PC-9 (cell line): Measurements from ENCODE around the gene SCP2. TPM values are rescaled to one million over a fixed set of nuclear protein-coding genes. Genes with fewer than 3 reads are reported as not detected.

Experiments
- BruUV-seq: library from RNA; stranded (reverse); fragments of 400-500 nt; replicated peaks from 2 replicates; lab custom pipeline; 2021; lab: Mats Ljungman, UMichigan
- CTCF ChIA-PET: fragments of 300-600 bp; sonication (Branson Sonifier 250); formaldehyde crosslinking; loops from one replicate; lab custom pipeline; 2022; ENCODE audit warnings: antibody characterized with exemption; lab: Charles Lee
- POLR2A ChIA-PET: fragments of 300-600 bp; sonication (Branson Sonifier 250); formaldehyde crosslinking; loops from one replicate; lab custom pipeline; 2022; ENCODE audit warnings: antibody characterized with exemption; ENCODE audit not compliant: unreplicated experiment; lab: Charles Lee
- DNase-seq, 2 experiments: peaks; one replicate each; pipeline versions ENCODE4 v3.0.0 to v3.0.0-alpha.2; 2015 to 2022; ENCODE audit warnings: mixed read lengths in 1 of 2
- H2AFZ ChIP-seq: fragments of 200-600 bp; sonication (generic); 2 replicates; pipeline ENCODE4 v1.8.1; 2017; ENCODE audit warnings: antibody characterized with exemption
- H3F3A ChIP-seq: fragments of 200-600 bp; sonication (generic); 2 replicates; pipeline ENCODE4 v1.8.1; 2017; ENCODE audit warnings: antibody characterized with exemption, mild to moderate bottlenecking, low read depth; ENCODE audit not compliant: insufficient read depth
- H3K27ac ChIP-seq: fragments of 200-600 bp; sonication (generic); 2 replicates; pipeline ENCODE4 v1.6.1; 2016; ENCODE audit warnings: mixed run types
- H3K27me3 ChIP-seq: fragments of 200-600 bp; sonication (generic); 2 replicates; pipeline ENCODE4 v1.6.1; 2016; ENCODE audit warnings: low read depth, mixed run types; ENCODE audit not compliant: insufficient read depth
- H3K36me3 ChIP-seq: fragments of 200-600 bp; sonication (generic); 2 replicates; pipeline ENCODE4 v1.6.1; 2016; ENCODE audit warnings: low read depth, mixed run types
- H3K4me1 ChIP-seq: fragments of 200-600 bp; sonication (generic); replicated peaks from 2 replicates; pipeline ENCODE4 v1.6.1; 2016; ENCODE audit warnings: mixed run types; ENCODE audit not compliant: insufficient read depth
- H3K4me2 ChIP-seq: fragments of 200-600 bp; sonication (generic); 2 replicates; pipeline ENCODE4 v1.6.1; 2017; ENCODE audit warnings: mixed run types
- H3K4me3 ChIP-seq: fragments of 200-600 bp; sonication (generic); 2 replicates; pipeline ENCODE4 v1.6.1; 2016; ENCODE audit warnings: mixed run types
- H3K79me2 ChIP-seq: fragments of 200-600 bp; sonication (generic); 2 replicates; pipeline ENCODE4 v1.6.1; 2017; ENCODE audit warnings: low read depth, mixed run types
- H3K9me2 ChIP-seq: fragments of 200-600 bp; sonication (generic); 2 replicates; pipeline ENCODE4 v1.8.1; 2017; ENCODE audit warnings: mild to moderate bottlenecking; ENCODE audit not compliant: insufficient read depth
- H3K9me3 ChIP-seq: fragments of 200-600 bp; sonication (generic); 2 replicates; pipeline ENCODE4 v1.8.1; 2016; ENCODE audit warnings: low read depth; ENCODE audit not compliant: insufficient read depth
- H4K20me1 ChIP-seq: fragments of 200-600 bp; sonication (generic); 2 replicates; pipeline ENCODE4 v1.8.1; 2017; ENCODE audit not compliant: insufficient read depth
- CTCF ChIP-seq: fragments of 200-600 bp; sonication (generic); conservative IDR thresholded peaks from 2 replicates; pipeline ENCODE4 v1.6.1; 2017; ENCODE audit warnings: mixed run types, antibody characterized with exemption, mild to moderate bottlenecking, moderate library complexity
- EZH2 ChIP-seq: fragments of 200-600 bp; sonication (generic); IDR thresholded peaks from 2 replicates; pipeline ENCODE4 v1.8.0; 2017; ENCODE audit warnings: antibody characterized with exemption, low read depth
- intact Hi-C: fragments of 100-400 bp; cut with micrococcal nuclease; formaldehyde crosslinking; loops from one replicate; pipeline ENCODE4 v1.10.0; 2022; ENCODE audit not compliant: unreplicated experiment
- total RNA-seq: library from RNA; stranded (reverse); gene quantifications from 2 replicates; pipeline ENCODE4 v1.2.3, GENCODE V29; 2021

The SCP2 gene
- total RNA-seq, 1 experiment from 2014 or later: 87.8 TPM

- ChIA-PET POLR2A (no interaction called here), CTCF (no interaction called here)
- no peak for DNase-seq
- Histone ChIP-seq H3K27me3 (no peaks in the 10 kb centered on the region), H3K9me2 (no peaks in the 10 kb centered on the region), H3K4me1 (no peaks in the 10 kb centered on the region), H3K9me3 (no peaks in the 10 kb centered on the region), H3K4me2 (no peak overlapping the region), H3K79me2 (no peaks in the 10 kb centered on the region), H3K4me3 (no peak overlapping the region), H3F3A (no peaks in the 10 kb centered on the region; the same call in 1 of the 2 replicates), H3K27ac (no peak overlapping the region), H2AFZ (no peak overlapping the region), H4K20me1 (no peaks in the 10 kb centered on the region), H3K36me3 (no peaks in the 10 kb centered on the region)
- intact Hi-C loops: no loop called here
- BruUV-seq: no TSS peak
- TF ChIP-seq EZH2: no peak
- TF ChIP-seq CTCF: no peak
Measured at GRCh38 chr1:52913014-52913413, 14.1 kb upstream of the SCP2 start.

GRCh38 chr1:52913537-52913936 is 13.5 kb upstream of the SCP2 start:
- Histone ChIP-seq H2AFZ (no peak overlapping the region), H3K27me3 (no peaks in the 10 kb centered on the region), H3K9me3 (no peaks in the 10 kb centered on the region), H3K27ac (no peak overlapping the region), H3K9me2 (no peaks in the 10 kb centered on the region), H3F3A (peaks cover under 1% of the 10 kb centered on the region; the same call in 1 of the 2 replicates), H3K4me1 (no peaks in the 10 kb centered on the region), H4K20me1 (no peaks in the 10 kb centered on the region), H3K4me2 (no peak overlapping the region), H3K36me3 (no peaks in the 10 kb centered on the region), H3K4me3 (no peak overlapping the region), H3K79me2 (no peaks in the 10 kb centered on the region)
- TF ChIP-seq EZH2 (no peak), CTCF (no peak)
- intact Hi-C loops: no loop called here
- POLR2A ChIA-PET: no interaction called here
- no TSS peak for BruUV-seq
- CTCF ChIA-PET: no interaction called here
- no peak for DNase-seq

DNA sequence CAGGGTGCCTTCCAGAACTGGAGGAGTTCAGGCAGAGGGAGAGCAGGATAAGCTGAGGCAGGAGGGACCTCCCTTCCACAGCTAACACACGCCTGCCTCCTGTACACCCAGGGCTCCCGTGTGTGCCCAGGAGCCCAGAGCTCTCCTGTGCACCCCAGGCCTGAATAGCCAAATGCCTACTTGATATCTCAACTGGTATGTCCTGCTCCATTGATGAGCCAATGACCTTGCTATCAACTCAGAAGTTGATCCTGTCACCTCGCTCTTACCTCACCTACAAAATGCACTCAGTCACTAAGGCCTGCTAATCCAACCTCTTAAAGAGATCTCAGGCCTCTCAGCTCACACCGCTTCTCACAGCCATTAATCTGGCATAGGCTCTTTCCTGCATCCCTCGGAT is 12.6 kb upstream of the SCP2 start:
- Histone ChIP-seq H3K27me3 (no peaks in the 10 kb centered on the region), H2AFZ (no peak overlapping the region), H3K27ac (no peak overlapping the region), H4K20me1 (no peaks in the 10 kb centered on the region), H3K79me2 (no peaks in the 10 kb centered on the region), H3K4me2 (no peak overlapping the region), H3K9me2 (no peaks in the 10 kb centered on the region), H3K9me3 (no peaks in the 10 kb centered on the region), H3K4me1 (no peaks in the 10 kb centered on the region), H3K4me3 (no peak overlapping the region), H3K36me3 (no peaks in the 10 kb centered on the region), H3F3A (peaks cover 9% of the 10 kb centered on the region; the same call in 1 of the 2 replicates)
- DNase-seq: no peak
- ChIA-PET CTCF (no interaction called here), POLR2A (no interaction called here)
- intact Hi-C loops: no loop called here
- no TSS peak for BruUV-seq
- TF ChIP-seq EZH2 (no peak), CTCF (no peak)
